ENCODE measurements around the gene NFKBIE. TPM values are rescaled to one million over a fixed set of nuclear protein-coding genes. Genes with fewer than 3 reads are reported as not detected.
A peak's percentile ranks its signal among the peaks of the same experiment; 100 is the strongest.

The NFKBIE gene
- total and polyA plus RNA-seq, 3 experiments from 2014 or later, result 5.3 to 34.3 (median 33.1) TPM

DNA sequence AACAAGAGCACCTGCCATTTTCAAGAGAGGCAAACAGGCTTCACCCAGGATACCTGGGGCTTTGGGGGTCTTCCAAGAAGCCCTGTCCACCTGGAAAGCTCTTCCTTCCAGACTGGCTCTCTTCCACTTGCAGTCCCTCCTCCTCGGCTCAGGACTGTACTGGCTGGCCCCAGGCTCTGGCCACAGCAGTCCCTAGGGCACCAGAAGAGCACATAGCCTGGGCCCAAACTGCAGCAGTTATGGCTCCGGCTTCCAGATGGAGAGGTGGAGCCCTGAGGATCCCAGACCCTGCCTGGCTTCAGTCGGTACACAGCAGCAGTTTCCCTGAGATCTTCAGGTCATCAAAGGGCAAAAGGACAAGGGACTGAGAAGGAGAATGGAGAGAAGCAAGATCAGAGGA is 6.4 kb downstream of the NFKBIE start:
- Histone ChIP-seq H3K27ac (ENCODE audit: low read depth, low read length) (no peak overlapping the region), H3K4me3 (ENCODE audit: low read length) (no peak overlapping the region), H3K27me3 (ENCODE audit: insufficient read depth, low read length, poor library complexity, severe bottlenecking) (no peaks in the 10 kb centered on the region), H3K36me3 (ENCODE audit: insufficient read depth, low read length) (peaks cover 22% of the 10 kb centered on the region), H3K4me1 (ENCODE audit: insufficient read depth, low read length) (peaks cover 42% of the 10 kb centered on the region), H3K9me3 (ENCODE audit: low read length) (no peaks in the 10 kb centered on the region)
- no peak for DNase-seq
- Mint-ChIP-seq H3K36me3 (peaks cover 0 to 61% (median 9%) of the 10 kb centered on the region in 3 donors), H3K4me1 (peaks cover 56 to 74% (median 66%) of the 10 kb centered on the region in 3 donors), H3K9me3 (peaks cover 0 to 1% (median 0%) of the 10 kb centered on the region in 5 donors), H3K27ac (peak overlapping the region in 7 of 8 donors; percentile 29 to 96 (median 87)), H3K27me3 (peaks cover 0 to 3% of the 10 kb centered on the region in 2 donors), H3K4me3 (peak overlapping the region; percentile 84 to 92 (median 89))
- ChIA-PET CTCF (interaction anchor here (0.6 to 1.2 kb wide), 2 partner anchors 11 to 52 kb away, joined by 3 to 4 read pairs; partner anchors contain the start of gene HSP90AB1), POLR2A (no interaction called here)

DNA sequence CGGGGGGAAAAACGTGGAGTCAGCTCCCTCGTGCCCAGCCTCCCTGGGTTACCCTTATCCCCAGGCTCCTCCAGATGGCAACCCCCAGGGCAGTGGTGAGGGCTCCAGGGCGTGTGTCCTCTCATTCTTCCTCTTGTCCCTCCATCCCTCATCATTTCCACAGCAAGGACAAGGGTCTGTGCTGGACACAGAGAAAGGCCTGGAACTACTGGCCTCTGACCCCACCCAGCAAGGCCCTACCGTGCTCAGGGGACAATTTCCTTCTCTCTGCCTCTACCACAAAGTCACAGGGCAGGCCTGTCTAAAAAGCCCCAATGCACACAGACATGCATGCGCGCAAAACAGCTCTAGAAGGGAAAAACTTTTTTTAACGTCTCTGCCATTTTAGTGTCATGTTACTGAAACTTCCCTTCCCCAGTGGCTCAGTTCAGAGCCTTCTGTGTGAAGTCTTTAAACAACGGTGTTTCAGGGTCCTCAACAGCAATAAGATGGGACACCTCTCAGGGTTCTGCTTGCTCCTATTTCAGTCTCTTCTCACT is 7.0 kb downstream of the NFKBIE start:
- POLR2A ChIA-PET, result no interaction called here
- peaks cover 5 to 66% (median 12%) of the 10 kb centered on the region in 3 donors for H3K36me3 Mint-ChIP-seq

DNA sequence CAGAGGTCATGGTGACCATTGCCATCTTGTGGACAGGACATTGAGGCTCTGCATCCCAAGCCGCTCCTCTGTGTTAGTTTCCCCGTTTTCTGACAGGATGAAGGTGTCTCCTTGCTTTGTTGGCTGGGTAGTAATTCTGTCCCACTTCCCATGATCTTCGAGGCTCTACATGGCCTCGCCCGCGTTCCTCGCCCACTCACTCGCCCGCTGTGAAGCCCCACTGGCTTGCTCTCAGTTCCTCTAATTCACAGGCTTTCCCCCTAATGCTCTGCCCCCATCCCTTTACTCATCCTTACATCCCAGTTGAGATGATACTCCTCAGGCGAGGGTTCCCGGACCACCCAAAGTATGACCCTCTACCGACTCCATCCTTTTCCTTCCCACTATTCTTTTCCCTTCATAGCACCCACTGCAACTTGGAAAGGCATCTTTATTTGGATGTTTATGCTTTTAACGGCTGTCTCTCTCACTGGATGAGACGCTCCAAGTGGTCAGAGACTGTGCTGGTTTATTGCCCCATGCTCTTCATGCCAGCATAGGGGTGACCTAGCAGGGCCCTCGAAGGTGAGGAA is 7.5 kb downstream of the NFKBIE start:
- H3K4me1 Mint-ChIP-seq, result peaks cover 55 to 74% (median 64%) of the 10 kb centered on the region in 3 donors
- ChIA-PET CTCF (interaction anchor here (0.6 to 5.0 kb wide), 9 partner anchors 9 to 86 kb away, joined by 3 to 74 read pairs (median 6); partner anchors contain the start of genes HSP90AB1, NFKBIE and SLC29A1), POLR2A (interaction anchor here (1.7 to 3.1 kb wide), 2 partner anchors 11 to 14 kb away, joined by 4 to 77 read pairs; partner anchors contain the start of gene HSP90AB1)
- Histone ChIP-seq H3K27ac (ENCODE audit: low read depth, low read length) (peak overlapping the region; percentile 57), H3K9me3 (ENCODE audit: low read length) (no peaks in the 10 kb centered on the region), H3K4me3 (ENCODE audit: low read length) (peak overlapping the region; percentile 56), H3K27me3 (ENCODE audit: insufficient read depth, low read length, poor library complexity, severe bottlenecking) (no peaks in the 10 kb centered on the region), H3K4me1 (ENCODE audit: insufficient read depth, low read length) (peaks cover 31% of the 10 kb centered on the region), H3K36me3 (ENCODE audit: insufficient read depth, low read length) (peaks cover 32% of the 10 kb centered on the region)
- H3K9me3 Mint-ChIP-seq, result peaks cover 0 to 1% (median 0%) of the 10 kb centered on the region in 5 donors
- H3K27me3 Mint-ChIP-seq, result peaks cover 0 to 3% of the 10 kb centered on the region in 2 donors
- H3K36me3 Mint-ChIP-seq, result peaks cover 9 to 72% (median 16%) of the 10 kb centered on the region in 3 donors
- H3K4me3 Mint-ChIP-seq, result peak overlapping the region; percentile 84 to 92 (median 90)
- H3K27ac Mint-ChIP-seq, result peak overlapping the region; percentile 86 to 96 (median 94)
- DNase-seq, result no peak

More for the DNA sequence above, 7.0 kb downstream of the NFKBIE start:
- no peak for DNase-seq
- peak overlapping the region; percentile 58 to 96 (median 94) for H3K27ac Mint-ChIP-seq
- H3K4me1 ChIP-seq (ENCODE audit: insufficient read depth, low read length), result peaks cover 37% of the 10 kb centered on the region
- CTCF ChIA-PET, result interaction anchor here (0.6 to 4.1 kb wide), 2 partner anchors 10 to 12 kb away, joined by 4 to 74 read pairs; partner anchors contain the start of gene HSP90AB1
- H3K27ac ChIP-seq (ENCODE audit: low read depth, low read length), result no peak overlapping the region
- H3K4me3 Mint-ChIP-seq, result peak overlapping the region; percentile 84 to 92 (median 89)
- peaks cover 0 to 3% of the 10 kb centered on the region in 2 donors for H3K27me3 Mint-ChIP-seq
- H3K27me3 ChIP-seq (ENCODE audit: insufficient read depth, low read length, poor library complexity, severe bottlenecking), result no peaks in the 10 kb centered on the region
- H3K4me1 Mint-ChIP-seq, result peaks cover 56 to 74% (median 66%) of the 10 kb centered on the region in 3 donors
- peaks cover 27% of the 10 kb centered on the region for H3K36me3 ChIP-seq (ENCODE audit: insufficient read depth, low read length)
- peaks cover 0 to 1% (median 0%) of the 10 kb centered on the region in 5 donors for H3K9me3 Mint-ChIP-seq
- H3K4me3 ChIP-seq (ENCODE audit: low read length), result no peak overlapping the region
- no peaks in the 10 kb centered on the region for H3K9me3 ChIP-seq (ENCODE audit: low read length)

DNA sequence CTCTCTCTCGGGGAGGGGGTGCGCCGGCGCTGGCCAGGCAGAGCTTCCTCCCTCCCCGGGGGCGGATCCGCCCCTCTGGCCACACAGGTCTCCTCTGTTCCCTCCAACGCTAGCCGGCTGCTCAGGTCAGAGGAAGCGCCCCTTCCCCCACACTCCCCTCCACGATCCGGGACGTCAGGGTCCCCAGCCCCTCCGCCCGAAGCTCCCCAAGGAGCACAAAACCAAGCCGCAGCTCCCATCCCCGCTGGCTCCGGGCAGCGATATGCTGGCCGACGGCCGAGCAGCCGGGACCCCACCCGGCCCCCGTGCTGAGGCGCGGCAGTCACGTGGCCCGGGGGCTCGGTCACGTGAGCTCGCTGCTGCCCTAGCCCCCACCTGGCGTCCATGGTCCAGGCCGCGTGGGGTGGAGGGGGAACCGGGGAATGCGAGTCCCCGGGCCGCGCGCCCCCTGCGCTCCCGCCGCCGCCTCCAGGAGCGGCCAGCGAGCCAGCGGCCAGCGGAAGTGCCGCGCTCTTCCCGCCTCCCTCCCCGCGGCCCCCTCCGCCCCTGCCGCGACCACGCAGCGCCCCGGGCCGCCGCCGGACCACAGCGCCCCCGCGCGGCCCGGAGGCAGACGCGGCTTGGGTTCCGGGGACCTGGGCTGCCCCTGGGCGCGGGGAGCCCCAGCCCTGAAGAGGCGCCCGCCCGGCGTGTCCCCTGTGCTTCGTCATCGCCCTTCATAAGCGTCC is 8.2 kb downstream of the NFKBIE start, which contains the start of gene SLC35B2:
Gene SLC35B2, minus strand, starts transcription at position 504 of the 728 bp plus-strand sequence. Its CDS starts 118 bp downstream, at position 386.
- peaks cover 0 to 1% (median 0%) of the 10 kb centered on the region in 5 donors for H3K9me3 Mint-ChIP-seq
- peak; percentile 58 to 77 (median 72) for DNase-seq
- ChIA-PET POLR2A (interaction anchor here (0.7 to 3.1 kb wide), 6 partner anchors 8 to 34 kb away, joined by 3 to 77 read pairs (median 4); partner anchors contain the start of genes HSP90AB1, NFKBIE and SLC29A1), CTCF (interaction anchor here (0.7 to 5.0 kb wide), 18 partner anchors 9 to 606 kb away, joined by 3 to 74 read pairs (median 5); partner anchors contain the start of genes HSP90AB1, NFKBIE and SLC29A1)
- no peaks in the 10 kb centered on the region for H3K27me3 ChIP-seq (ENCODE audit: insufficient read depth, low read length, poor library complexity, severe bottlenecking)
- peaks cover 11 to 76% (median 21%) of the 10 kb centered on the region in 3 donors for H3K36me3 Mint-ChIP-seq
- peak within 1 kb of the TSS; percentile 81 for H3K27ac ChIP-seq (ENCODE audit: low read depth, low read length)
- peaks cover 51 to 71% (median 61%) of the 10 kb centered on the region in 3 donors for H3K4me1 Mint-ChIP-seq
- peaks cover 37% of the 10 kb centered on the region for H3K36me3 ChIP-seq (ENCODE audit: insufficient read depth, low read length)
- peak within 1 kb of the TSS; percentile 88 to 92 (median 91) for H3K4me3 Mint-ChIP-seq
- peaks cover 25% of the 10 kb centered on the region for H3K4me1 ChIP-seq (ENCODE audit: insufficient read depth, low read length)
- peak within 1 kb of the TSS; percentile 84 for H3K4me3 ChIP-seq (ENCODE audit: low read length)
- peaks cover 0 to 3% of the 10 kb centered on the region in 2 donors for H3K27me3 Mint-ChIP-seq
- no peaks in the 10 kb centered on the region for H3K9me3 ChIP-seq (ENCODE audit: low read length)
- peak within 1 kb of the TSS; percentile 92 to 99 (median 95) for H3K27ac Mint-ChIP-seq

DNA sequence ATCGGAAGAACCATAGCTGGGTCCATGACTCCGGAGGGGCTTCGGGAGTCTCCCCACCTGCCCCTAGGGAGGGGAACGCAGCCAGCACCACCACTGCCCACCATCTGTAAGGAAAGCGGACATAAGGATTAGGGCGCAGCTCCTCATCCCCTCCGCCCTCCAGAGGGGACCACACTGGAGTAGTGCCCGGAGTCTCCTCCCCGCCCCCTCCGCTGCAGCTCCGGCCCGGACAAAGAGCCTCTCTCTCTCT is 8.7 kb downstream of the NFKBIE start:
- Histone ChIP-seq H3K4me3 (ENCODE audit: low read length) (peak overlapping the region; percentile 84), H3K27ac (ENCODE audit: low read depth, low read length) (peak overlapping the region; percentile 81), H3K27me3 (ENCODE audit: insufficient read depth, low read length, poor library complexity, severe bottlenecking) (no peaks in the 10 kb centered on the region), H3K36me3 (ENCODE audit: insufficient read depth, low read length) (peaks cover 42% of the 10 kb centered on the region), H3K4me1 (ENCODE audit: insufficient read depth, low read length) (peaks cover 21% of the 10 kb centered on the region), H3K9me3 (ENCODE audit: low read length) (no peaks in the 10 kb centered on the region)
- POLR2A ChIA-PET, result interaction anchor here (0.7 to 3.1 kb wide), 6 partner anchors 8 to 33 kb away, joined by 3 to 77 read pairs (median 4); partner anchors contain the start of genes HSP90AB1, NFKBIE and SLC29A1
- Mint-ChIP-seq H3K36me3 (peaks cover 16 to 78% (median 26%) of the 10 kb centered on the region in 3 donors), H3K4me3 (peak overlapping the region; percentile 82 to 92 (median 88)), H3K4me1 (peaks cover 53 to 72% (median 63%) of the 10 kb centered on the region in 3 donors), H3K9me3 (peaks cover 0 to 1% (median 0%) of the 10 kb centered on the region in 5 donors), H3K27ac (peak overlapping the region; percentile 78 to 99 (median 91)), H3K27me3 (peaks cover 0 to 3% of the 10 kb centered on the region in 2 donors)
- CTCF ChIA-PET, result interaction anchor here (0.8 to 5.0 kb wide), 17 partner anchors 10 to 606 kb away, joined by 3 to 74 read pairs (median 5); partner anchors contain the start of genes HSP90AB1, NFKBIE and SLC29A1
- DNase-seq, result no peak

DNA sequence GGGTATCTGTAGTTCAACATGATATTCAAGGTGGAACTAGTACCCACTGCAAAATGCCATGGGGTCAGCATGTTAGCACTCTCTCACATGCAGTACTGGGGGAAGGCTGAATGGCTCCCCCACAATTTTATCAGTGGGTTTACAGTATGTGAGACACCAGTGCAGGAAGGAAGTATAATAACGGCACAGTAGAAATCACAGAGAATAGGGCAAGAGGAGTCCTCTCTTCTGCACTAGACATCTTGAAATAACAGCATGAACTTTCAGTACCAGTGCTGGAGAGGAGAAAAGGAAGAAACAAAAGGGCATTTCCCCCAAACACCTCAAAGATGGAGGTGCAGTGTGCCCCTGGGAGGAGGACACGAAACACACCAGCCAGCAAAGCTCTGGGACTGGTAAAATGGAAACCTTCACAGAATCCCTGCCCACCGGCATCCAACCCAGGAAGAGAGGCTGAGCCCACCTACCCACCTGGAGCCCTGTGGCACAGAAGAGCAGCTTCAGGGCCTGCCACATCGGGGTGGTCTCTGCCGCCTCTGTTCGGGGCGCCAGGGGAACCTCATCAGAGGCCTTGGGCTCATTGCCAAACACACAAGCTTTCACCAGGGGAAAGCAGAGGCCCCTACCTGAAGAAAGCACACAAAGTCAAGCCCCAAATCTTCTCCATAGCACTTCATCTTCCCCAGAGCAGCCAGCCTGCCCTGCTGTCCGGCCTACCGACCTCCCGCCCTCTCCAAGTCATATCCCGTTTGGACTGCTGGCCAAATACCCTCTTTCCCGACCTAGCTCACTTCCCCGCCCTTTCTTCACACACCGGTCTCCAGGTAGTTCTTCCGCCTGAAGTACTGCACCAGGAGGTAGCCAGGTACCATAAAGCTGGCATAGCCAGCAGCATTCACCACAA is 9.2 kb downstream of the NFKBIE start:
- peak overlapping the region; percentile 78 to 99 (median 91) for H3K27ac Mint-ChIP-seq
- POLR2A ChIA-PET, result interaction anchor here (0.5 to 3.1 kb wide), 7 partner anchors 9 to 1105 kb away, joined by 3 to 77 read pairs (median 4); partner anchors contain the start of genes HSP90AB1, NFKBIE and SLC29A1
- peaks cover 21% of the 10 kb centered on the region for H3K4me1 ChIP-seq (ENCODE audit: insufficient read depth, low read length)
- peaks cover 0 to 3% of the 10 kb centered on the region in 2 donors for H3K27me3 Mint-ChIP-seq
- H3K4me3 ChIP-seq (ENCODE audit: low read length), result peak overlapping the region; percentile 84
- peaks cover 0 to 1% (median 0%) of the 10 kb centered on the region in 5 donors for H3K9me3 Mint-ChIP-seq
- H3K4me1 Mint-ChIP-seq, result peaks cover 54 to 76% (median 63%) of the 10 kb centered on the region in 3 donors
- peak overlapping the region; percentile 81 for H3K27ac ChIP-seq (ENCODE audit: low read depth, low read length)
- no peaks in the 10 kb centered on the region for H3K27me3 ChIP-seq (ENCODE audit: insufficient read depth, low read length, poor library complexity, severe bottlenecking)
- H3K4me3 Mint-ChIP-seq, result peak overlapping the region; percentile 82 to 92 (median 88)
- peak in 1 of 5 donors; percentile 60 for DNase-seq
- peaks cover 48% of the 10 kb centered on the region for H3K36me3 ChIP-seq (ENCODE audit: insufficient read depth, low read length)
- CTCF ChIA-PET, result interaction anchor here (0.8 to 5.0 kb wide), 16 partner anchors 10 to 605 kb away, joined by 3 to 74 read pairs (median 5); partner anchors contain the start of genes HSP90AB1, NFKBIE and SLC29A1
- H3K36me3 Mint-ChIP-seq, result peaks cover 18 to 81% (median 26%) of the 10 kb centered on the region in 3 donors
- H3K9me3 ChIP-seq (ENCODE audit: low read length), result no peaks in the 10 kb centered on the region
